Caco-2 (cell line): ENCODE data around the gene POLR2I. TPM values are rescaled to one million over a fixed set of nuclear protein-coding genes. Genes with fewer than 3 reads are reported as not detected.

Experiments
- BruUV-seq: library from RNA; stranded (reverse); fragments of 400-500 nt; replicated peaks from 2 replicates; lab custom pipeline; 2021; lab: Mats Ljungman, UMichigan
- CTCF ChIA-PET: fragments of 300-600 bp; sonication (Branson Sonifier 250); formaldehyde crosslinking; loops from one replicate; lab custom pipeline; 2022; ENCODE audit warnings: antibody characterized with exemption; lab: Charles Lee
- POLR2A ChIA-PET: fragments of 300-600 bp; sonication (Branson Sonifier 250); formaldehyde crosslinking; loops from one replicate; lab custom pipeline; 2022; ENCODE audit warnings: antibody characterized with exemption; lab: Charles Lee
- DNase-seq, 2 experiments: peaks; one replicate each; pipeline versions ENCODE4 v3.0.0 to v3.0.0-alpha.2; 2020 to 2022
- H3K27me3 ChIP-seq: replicated peaks from 2 replicates; pipeline ENCODE4 v1.6.0; 2011; ENCODE audit warnings: low read length; ENCODE audit not compliant: control insufficient read depth, insufficient read depth
- H3K36me3 ChIP-seq: 2 replicates; pipeline ENCODE4 v1.5.1; 2011; ENCODE audit warnings: low read length; ENCODE audit not compliant: control insufficient read depth, insufficient read depth
- H3K4me1 ChIP-seq: fragments of 250-450 bp; sonication (Bioruptor Pico); 2 replicates; pipeline ENCODE4 v1.5.1; 2020; ENCODE audit warnings: mild to moderate bottlenecking
- H3K4me3 ChIP-seq: 2 replicates; pipeline ENCODE4 v1.5.1; 2011; ENCODE audit warnings: low read depth, mild to moderate bottlenecking, control low read depth, low read length
- H3K9me3 ChIP-seq: fragments of 250-450 bp; sonication (Bioruptor Pico); 2 replicates; pipeline ENCODE4 v1.5.1; 2020; ENCODE audit warnings: mild to moderate bottlenecking, moderate library complexity
- H3K27ac Mint-ChIP-seq: one replicate; pipeline ENCODE4 v1.8.0; 2022; ENCODE audit warnings: mixed read lengths; ENCODE audit not compliant: unreplicated experiment
- H3K27me3 Mint-ChIP-seq: one replicate; pipeline ENCODE4 v1.8.0; 2022; ENCODE audit warnings: mixed read lengths; ENCODE audit not compliant: insufficient read depth, unreplicated experiment
- H3K36me3 Mint-ChIP-seq: one replicate; pipeline ENCODE4 v1.8.0; 2022; ENCODE audit warnings: mild to moderate bottlenecking, mixed read lengths; ENCODE audit not compliant: insufficient read depth, unreplicated experiment
- H3K4me1 Mint-ChIP-seq: one replicate; pipeline ENCODE4 v1.8.0; 2022; ENCODE audit warnings: low read depth, mixed read lengths; ENCODE audit not compliant: unreplicated experiment
- H3K4me3 Mint-ChIP-seq: one replicate; pipeline ENCODE4 v1.8.0; 2022; ENCODE audit warnings: mild to moderate bottlenecking, moderate library complexity, mixed read lengths; ENCODE audit not compliant: unreplicated experiment
- H3K9me3 Mint-ChIP-seq: one replicate; pipeline ENCODE4 v1.8.0; 2022; ENCODE audit warnings: mixed read lengths; ENCODE audit not compliant: unreplicated experiment
- intact Hi-C: fragments of 100-400 bp; cut with micrococcal nuclease; formaldehyde crosslinking; loops from one replicate; pipeline ENCODE4 v1.10.0; 2022; ENCODE audit not compliant: unreplicated experiment
- total RNA-seq: library from RNA; stranded (reverse); gene quantifications from 2 replicates; pipeline ENCODE4 v1.2.3, GENCODE V29; 2022
- TF ChIP-seq, protein P1 (sequence below), 2 experiments: fragments of 200-600 bp in 1 of 2; IDR thresholded peaks; 1 replicate in 1 of 2; 2 replicates in 1 of 2; pipeline versions ENCODE4 v1.5.1 to v1.8.0; 2011 to 2022; ENCODE audit warnings: antibody characterized with exemption in 1 of 2, control low read depth in 1 of 2, inconsistent platforms in 1 of 2, low read depth in 1 of 2, low read length in 1 of 2, mild to moderate bottlenecking in 1 of 2, moderate library complexity in 1 of 2; ENCODE audit not compliant: insufficient read depth in 1 of 2, severe bottlenecking in 1 of 2, unreplicated experiment in 1 of 2

Gene POLR2I
- total RNA-seq, 1 experiment from 2014 or later: 129 TPM

DNA sequence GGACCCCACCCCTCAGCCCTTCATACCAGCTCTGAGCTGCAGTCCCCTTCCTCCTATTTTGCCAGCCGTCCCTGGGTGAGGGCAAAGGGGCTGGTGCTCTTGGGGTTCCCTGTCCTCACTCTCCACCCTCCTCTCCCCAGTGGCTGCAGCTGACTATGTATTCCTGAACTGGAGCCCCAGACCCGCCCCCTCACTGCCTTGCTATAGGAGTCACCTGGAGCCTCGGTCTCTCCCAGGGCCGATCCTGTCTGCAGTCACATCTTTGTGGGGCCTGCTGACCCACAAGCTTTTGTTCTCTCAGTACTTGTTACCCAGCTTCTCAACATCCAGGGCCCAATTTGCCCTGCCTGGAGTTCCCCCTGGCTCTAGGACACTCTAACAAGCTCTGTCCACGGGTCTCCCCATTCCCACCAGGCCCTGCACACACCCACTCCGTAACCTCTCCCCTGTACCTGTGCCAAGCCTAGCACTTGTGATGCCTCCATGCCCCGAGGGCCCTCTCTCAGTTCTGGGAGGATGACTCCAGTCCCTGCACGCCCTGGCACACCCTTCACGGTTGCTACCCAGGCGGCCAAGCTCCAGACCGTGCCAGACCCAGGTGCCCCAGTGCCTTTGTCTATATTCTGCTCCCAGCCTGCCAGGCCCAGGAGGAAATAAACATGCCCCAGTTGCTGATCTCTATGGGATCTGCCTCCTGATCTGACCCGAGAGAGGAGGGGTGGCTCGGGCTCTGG lies 35.2 kb upstream of the POLR2I start:
- BruUV-seq: TSS peak; percentile 69
- Mint-ChIP-seq H3K27ac (no peak overlapping the region), H3K9me3 (no peaks in the 10 kb centered on the region), H3K27me3 (no peaks in the 10 kb centered on the region), H3K4me1 (no peaks in the 10 kb centered on the region), H3K4me3 (no peak overlapping the region), H3K36me3 (peaks cover 71% of the 10 kb centered on the region)
- ChIA-PET CTCF (no interaction called here), POLR2A (no interaction called here)
- TF ChIP-seq, protein P1, sequence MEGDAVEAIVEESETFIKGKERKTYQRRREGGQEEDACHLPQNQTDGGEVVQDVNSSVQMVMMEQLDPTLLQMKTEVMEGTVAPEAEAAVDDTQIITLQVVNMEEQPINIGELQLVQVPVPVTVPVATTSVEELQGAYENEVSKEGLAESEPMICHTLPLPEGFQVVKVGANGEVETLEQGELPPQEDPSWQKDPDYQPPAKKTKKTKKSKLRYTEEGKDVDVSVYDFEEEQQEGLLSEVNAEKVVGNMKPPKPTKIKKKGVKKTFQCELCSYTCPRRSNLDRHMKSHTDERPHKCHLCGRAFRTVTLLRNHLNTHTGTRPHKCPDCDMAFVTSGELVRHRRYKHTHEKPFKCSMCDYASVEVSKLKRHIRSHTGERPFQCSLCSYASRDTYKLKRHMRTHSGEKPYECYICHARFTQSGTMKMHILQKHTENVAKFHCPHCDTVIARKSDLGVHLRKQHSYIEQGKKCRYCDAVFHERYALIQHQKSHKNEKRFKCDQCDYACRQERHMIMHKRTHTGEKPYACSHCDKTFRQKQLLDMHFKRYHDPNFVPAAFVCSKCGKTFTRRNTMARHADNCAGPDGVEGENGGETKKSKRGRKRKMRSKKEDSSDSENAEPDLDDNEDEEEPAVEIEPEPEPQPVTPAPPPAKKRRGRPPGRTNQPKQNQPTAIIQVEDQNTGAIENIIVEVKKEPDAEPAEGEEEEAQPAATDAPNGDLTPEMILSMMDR (IDR thresholded peaks at IDR 0.05; ENCODE audit: insufficient read depth in 1 of 2, low read depth in 1 of 2, low read length in 1 of 2, severe bottlenecking in 1 of 2, unreplicated experiment in 1 of 2): no peak
- Histone ChIP-seq H3K9me3 (no peaks in the 10 kb centered on the region), H3K27me3 (no peaks in the 10 kb centered on the region), H3K4me3 (no peak overlapping the region), H3K36me3 (peaks cover 7% of the 10 kb centered on the region), H3K4me1 (no peaks in the 10 kb centered on the region)
- intact Hi-C loops: no loop called here
- no peak for DNase-seq

DNA sequence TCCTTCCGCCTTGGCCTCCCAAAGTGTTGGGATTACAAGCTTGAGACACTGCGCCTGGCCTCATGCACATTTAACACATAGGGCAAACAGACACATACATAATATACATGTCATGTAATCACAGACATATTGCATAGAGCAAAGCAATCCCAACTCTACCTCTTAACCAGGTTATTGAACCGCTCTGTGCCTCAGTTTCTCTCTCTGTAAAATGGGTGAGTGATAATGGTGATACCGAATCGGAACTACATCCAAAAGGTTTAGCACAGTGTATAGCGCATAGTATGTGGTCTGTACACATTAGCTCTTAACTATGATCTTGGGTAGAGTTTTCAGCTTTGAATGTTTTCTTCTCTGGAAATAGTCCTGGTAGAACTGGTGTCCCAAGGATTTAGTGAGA lies 29.9 kb upstream of the POLR2I start:
- peaks cover 9% of the 10 kb centered on the region for H3K9me3 Mint-ChIP-seq
- peaks cover 10% of the 10 kb centered on the region for H3K36me3 ChIP-seq
- H3K27me3 ChIP-seq: no peaks in the 10 kb centered on the region
- intact Hi-C loops: no loop called here
- TF ChIP-seq, protein P1 (IDR thresholded peaks at IDR 0.05; ENCODE audit: insufficient read depth in 1 of 2, low read depth in 1 of 2, low read length in 1 of 2, severe bottlenecking in 1 of 2, unreplicated experiment in 1 of 2): no peak
- no peak overlapping the region for H3K27ac Mint-ChIP-seq
- ChIA-PET POLR2A (interaction anchor here (0.6 kb wide), 1 partner anchor 90 kb away, joined by 3 read pairs; no protein-coding TSS in a partner anchor), CTCF (no interaction called here)
- no peak overlapping the region for H3K4me3 Mint-ChIP-seq
- BruUV-seq: no TSS peak
- peaks cover 11% of the 10 kb centered on the region for H3K4me1 Mint-ChIP-seq
- H3K27me3 Mint-ChIP-seq: no peaks in the 10 kb centered on the region
- H3K4me3 ChIP-seq: no peak overlapping the region
- H3K4me1 ChIP-seq: peaks cover 7% of the 10 kb centered on the region
- no peaks in the 10 kb centered on the region; the same call in 1 of the 2 replicates for H3K9me3 ChIP-seq
- DNase-seq: no peak
- peaks cover 83% of the 10 kb centered on the region for H3K36me3 Mint-ChIP-seq

DNA sequence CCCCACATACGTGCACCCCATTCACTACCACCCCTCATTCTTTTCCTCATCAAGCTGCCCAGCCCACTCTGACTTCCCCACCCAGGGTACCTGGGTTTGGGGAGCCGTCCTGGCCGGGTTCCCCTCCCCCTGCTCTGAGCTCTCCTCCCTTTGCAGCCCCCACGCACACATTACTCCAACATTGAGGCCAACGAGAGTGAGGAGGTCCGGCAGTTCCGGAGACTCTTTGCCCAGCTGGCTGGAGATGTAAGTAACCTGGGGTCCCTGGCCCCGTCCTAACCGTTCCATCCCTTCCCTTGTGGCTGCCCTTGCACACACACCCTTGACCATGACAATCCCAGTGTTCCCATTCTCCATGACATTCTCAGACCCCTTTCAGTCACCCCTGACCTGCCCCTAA lies 27.8 kb upstream of the POLR2I start:
- ChIA-PET POLR2A (no interaction called here), CTCF (no interaction called here)
- peaks cover 11% of the 10 kb centered on the region for H3K4me1 Mint-ChIP-seq
- TF ChIP-seq, protein P1 (IDR thresholded peaks at IDR 0.05; ENCODE audit: insufficient read depth in 1 of 2, low read depth in 1 of 2, low read length in 1 of 2, severe bottlenecking in 1 of 2, unreplicated experiment in 1 of 2): no peak
- H3K9me3 Mint-ChIP-seq: peaks cover 9% of the 10 kb centered on the region
- Histone ChIP-seq H3K9me3 (no peaks in the 10 kb centered on the region; the same call in 1 of the 2 replicates), H3K4me1 (peaks cover 7% of the 10 kb centered on the region), H3K27me3 (no peaks in the 10 kb centered on the region), H3K36me3 (peaks cover 8% of the 10 kb centered on the region), H3K4me3 (no peak overlapping the region)
- peaks cover 62% of the 10 kb centered on the region for H3K36me3 Mint-ChIP-seq
- BruUV-seq: no TSS peak
- H3K4me3 Mint-ChIP-seq: peak overlapping the region; percentile 53
- no peak for DNase-seq
- H3K27me3 Mint-ChIP-seq: no peaks in the 10 kb centered on the region
- intact Hi-C loops: no loop called here
- no peak overlapping the region for H3K27ac Mint-ChIP-seq
